OCI-LY7 (cell line): ENCODE results near the gene TAF7.

Experiments
- CTCF ChIP-seq: fragments of 200-600 bp; sonication (generic); conservative IDR thresholded peaks from 2 replicates; pipeline ENCODE4 v1.5.1; 2014; ENCODE audit warnings: mild to moderate bottlenecking, antibody characterized with exemption, low read length, moderate library complexity, mixed read lengths
- EZH2phosphoT487 ChIP-seq: fragments of 200-600 bp; sonication (generic); IDR thresholded peaks from 2 replicates; pipeline ENCODE4 v1.6.1; 2018; ENCODE audit warnings: low read depth, borderline replicate concordance, mild to moderate bottlenecking, mixed run types, antibody characterized with exemption, low read length, moderate library complexity, mixed read lengths

DNA sequence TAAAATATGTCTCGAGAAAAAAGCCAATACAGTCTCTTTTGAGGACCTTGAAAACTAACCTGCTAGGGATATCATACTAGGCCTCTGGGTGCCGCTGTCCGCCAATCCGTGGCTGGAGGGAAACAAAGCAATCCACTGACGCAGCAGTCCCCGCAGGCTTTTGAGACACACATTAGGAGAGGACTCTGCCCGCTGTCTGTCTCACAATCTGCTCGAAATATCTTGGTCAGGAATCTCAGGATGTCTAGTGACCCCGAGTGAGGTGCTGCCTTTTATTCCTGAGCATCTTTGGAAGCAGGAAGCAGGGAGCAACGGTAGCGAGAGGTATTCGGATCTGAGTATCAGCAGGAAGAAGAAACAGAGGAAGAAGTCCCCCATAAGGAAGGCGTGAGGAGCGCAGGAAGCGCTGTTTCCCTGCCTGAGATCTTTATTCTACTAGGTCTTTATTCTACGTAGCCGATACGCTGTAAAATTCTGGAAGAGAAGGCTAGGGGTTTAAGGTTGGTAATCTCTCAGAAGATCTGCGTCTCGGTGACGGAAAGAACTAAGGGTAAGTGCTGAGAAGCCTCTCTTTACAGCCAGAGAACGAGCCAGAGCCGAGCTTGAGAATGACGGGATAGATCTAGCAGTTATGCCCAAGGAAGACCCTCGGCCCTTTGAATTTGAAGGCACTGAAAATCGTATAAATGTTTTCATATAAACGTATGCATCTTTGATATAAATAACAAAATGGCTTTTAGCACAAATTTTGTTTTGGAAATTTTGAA lies 5.7 kb upstream of the TAF7 start:
- TF ChIP-seq CTCF (peak; percentile 79), EZH2phosphoT487 (no peak)
